Amniotic stem cell (primary cell): Measurements from ENCODE around the gene DLG2.
"Not testable (repeated sequence)": the region's sequence is repeated elsewhere in the genome, so short reads cannot be mapped to it uniquely, and the experiment has no call there.

Experiments
- DNase-seq: peaks from one replicate; lab custom pipeline; 2025; lab: John Stamatoyannopoulos, UW

DLG2 gene

DNA sequence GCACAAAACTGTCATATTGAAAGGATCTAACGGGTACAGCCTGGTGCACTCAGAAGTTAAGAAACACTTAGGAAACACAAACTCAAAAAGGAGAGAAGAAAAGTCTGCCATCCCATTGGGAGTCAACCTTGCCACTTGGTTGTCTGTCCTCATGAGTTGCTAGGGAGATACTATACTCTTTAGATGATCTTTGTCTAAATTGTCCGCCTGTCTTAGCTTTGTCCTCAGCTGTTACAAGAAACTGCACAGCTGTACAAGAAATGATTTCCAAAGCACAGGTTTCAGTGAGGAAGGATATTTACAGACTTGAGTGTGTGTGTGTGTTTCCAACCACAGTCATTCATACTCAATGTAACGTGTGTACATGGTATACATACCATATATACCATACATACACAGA lies 2171.8 kb downstream of the DLG2 start:
- no peak for DNase-seq

GRCh38 chr11:83454674-83455073 lies 2172.5 kb downstream of the DLG2 start:
- DNase-seq = no peak

- no peak for DNase-seq
These were observed 2177.7 kb downstream of the DLG2 start for GRCh38 chr11:83449338-83449913.

DNA sequence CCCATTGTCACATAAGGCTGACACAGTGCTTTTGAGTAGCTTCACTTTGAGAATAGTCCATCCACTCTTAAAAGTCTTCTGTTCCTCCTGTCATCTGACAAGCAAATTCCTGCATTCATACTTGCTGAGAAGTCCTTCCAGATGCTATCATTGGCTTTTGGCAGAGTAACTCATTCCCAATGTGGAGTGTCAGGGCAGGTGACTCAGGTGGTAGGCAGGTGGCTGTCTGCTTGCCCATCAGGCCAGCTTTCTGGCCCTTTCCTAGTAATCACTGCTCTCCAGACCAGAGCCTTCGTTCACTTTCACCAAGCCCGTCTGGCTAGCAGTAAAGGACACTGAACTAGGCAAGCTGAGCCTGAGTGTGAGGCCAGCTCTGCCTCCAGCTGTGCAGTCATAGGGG lies 2178.5 kb downstream of the DLG2 start:
- DNase-seq = no peak

GRCh38 chr11:83443880-83444279 lies 2183.3 kb downstream of the DLG2 start:
- not testable (repeated sequence) for DNase-seq

GRCh38 chr11:83441601-83442000 lies 2185.5 kb downstream of the DLG2 start:
- DNase-seq = no peak

DNA sequence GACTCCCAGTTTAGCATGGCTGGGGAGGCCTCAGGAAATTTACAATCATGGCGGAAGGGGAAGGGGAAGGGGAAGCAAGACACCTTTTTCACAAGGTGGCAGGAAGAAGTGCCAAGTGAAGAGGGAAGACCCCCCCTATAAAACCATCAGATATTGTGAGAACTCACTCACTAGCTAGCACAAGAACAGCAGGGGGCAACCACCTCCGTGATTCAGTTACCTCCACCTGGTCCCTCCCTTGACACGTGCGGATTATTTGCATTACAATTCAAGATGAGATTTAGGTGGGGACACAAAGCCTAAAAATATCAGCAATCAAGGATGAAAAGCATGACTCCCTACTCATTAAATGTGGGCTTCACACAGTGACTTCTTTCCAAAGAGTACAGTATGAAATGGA lies 2186.0 kb downstream of the DLG2 start:
- DNase-seq = no peak

GRCh38 chr11:83438438-83438837 lies 2188.7 kb downstream of the DLG2 start:
- no peak for DNase-seq

DNA sequence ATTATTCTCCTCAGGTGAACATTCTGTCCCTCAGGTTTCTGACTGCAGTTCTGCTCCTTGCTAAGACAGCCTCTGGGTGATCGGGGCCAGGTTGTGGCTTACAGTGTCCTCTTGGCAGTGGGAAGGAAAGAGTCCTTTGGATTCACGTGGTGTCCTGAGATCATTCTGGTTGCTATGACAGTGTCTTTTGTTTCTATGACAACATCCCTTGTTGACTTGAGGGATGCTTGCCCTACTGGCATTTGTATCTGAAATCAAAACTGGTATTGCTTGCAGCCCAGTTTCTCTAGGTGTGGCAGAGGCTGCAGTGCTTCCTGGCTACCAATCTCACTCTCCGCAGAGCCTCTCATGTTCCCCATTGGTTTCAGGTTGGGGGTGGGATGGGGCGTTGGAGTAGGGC lies 2189.2 kb downstream of the DLG2 start:
- no peak for DNase-seq

GRCh38 chr11:83436855-83437254 lies 2190.3 kb downstream of the DLG2 start:
- no peak for DNase-seq

DNA sequence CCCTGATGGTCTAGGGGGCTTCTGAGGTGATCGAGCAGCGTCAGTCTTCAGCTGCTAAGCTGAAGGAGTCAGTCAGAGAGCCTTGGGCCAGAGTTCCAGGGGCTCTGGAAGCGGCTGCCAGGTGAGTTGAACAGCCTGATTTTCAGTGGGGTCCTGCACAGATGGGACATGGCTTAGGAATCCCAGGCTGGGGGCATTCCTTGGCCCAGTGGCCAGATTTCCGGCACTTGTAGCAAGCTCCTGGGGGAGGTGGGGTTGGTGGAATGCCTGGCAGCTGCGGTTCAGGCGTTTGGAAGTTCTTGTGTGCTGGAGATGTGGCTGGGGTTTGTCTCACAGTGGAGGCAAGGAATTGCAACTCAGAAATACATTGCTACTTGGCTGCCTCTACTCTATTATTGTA lies 2192.3 kb downstream of the DLG2 start:
- not testable (repeated sequence) for DNase-seq

DNA sequence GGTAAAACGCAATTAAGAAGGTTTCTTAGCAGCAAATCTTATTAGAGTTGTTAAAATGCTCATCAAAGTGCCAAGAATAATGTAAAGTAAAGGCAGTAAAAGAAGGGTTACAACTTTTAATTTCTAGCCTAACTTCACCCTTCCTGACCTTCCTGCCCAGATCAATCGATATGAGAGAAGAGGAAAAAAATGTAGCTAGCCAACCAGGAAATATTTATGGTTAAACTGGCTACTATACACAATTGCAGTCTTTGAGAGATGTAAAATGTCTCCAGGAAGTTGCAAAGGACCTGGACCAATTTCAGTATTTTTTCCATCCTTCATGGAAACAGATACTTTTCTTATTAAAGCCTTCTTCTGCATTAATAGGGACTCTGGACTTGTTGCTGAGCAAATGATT lies 2199.2 kb downstream of the DLG2 start:
- no peak for DNase-seq

GRCh38 chr11:83427501-83427900 lies 2199.6 kb downstream of the DLG2 start:
- DNase-seq = no peak

GRCh38 chr11:83425137-83425466 lies 2202.0 kb downstream of the DLG2 start:
- DNase-seq = no peak

DNA sequence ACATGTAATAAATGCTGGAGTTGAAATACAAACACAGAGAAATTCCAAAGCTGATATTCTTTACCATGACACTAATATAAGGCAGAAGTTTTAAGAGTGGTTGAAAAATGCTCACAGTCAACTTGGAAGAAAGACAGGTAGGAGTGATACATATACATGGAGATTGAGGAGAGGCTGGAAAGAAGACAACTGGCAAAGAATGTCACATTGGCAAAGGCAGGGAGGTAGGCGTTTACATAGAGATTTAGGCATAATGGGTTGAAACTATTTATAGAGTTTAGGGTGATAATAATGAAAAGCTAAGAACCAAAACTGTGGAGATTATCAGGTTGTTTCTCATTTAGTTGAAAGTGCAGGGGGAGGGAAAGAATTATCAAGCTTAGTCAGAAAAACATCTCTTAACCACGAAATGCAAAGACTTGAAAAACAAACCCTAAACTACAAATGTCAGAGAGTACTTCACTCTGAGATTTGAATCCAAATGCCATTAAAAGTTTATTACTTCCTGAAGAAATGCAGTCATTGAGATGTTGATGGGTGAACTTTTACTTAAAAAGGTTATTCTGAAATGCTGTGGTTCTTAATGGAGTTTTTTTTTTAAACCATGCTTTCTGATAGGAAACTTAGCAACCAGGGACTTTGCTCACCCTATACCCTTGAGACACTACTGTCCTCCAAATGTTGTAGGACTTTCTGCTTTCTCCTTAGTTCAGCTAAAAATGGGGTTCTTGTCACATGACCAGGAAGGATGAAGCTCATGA lies 2202.6 kb downstream of the DLG2 start:
- no peak for DNase-seq

DNA sequence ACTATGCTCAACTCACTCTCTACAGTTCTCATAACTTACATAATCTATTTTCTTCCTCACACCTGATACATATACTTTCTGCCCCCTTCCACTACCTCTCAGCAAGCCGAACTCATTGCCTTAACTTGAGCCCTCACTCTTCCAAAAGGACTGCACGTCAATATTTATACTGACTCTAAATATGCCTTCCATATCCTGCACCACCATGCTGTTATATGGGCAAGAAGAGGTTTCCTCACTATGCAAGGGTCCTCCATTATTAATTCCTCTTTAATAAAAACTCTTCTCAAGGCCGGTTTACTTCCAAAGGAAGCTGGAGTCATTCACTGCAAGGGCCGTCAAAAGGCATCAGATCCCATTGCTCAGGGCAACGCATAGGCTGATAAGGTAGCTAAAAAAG lies 2204.5 kb downstream of the DLG2 start:
- not testable (repeated sequence) for DNase-seq

DNA sequence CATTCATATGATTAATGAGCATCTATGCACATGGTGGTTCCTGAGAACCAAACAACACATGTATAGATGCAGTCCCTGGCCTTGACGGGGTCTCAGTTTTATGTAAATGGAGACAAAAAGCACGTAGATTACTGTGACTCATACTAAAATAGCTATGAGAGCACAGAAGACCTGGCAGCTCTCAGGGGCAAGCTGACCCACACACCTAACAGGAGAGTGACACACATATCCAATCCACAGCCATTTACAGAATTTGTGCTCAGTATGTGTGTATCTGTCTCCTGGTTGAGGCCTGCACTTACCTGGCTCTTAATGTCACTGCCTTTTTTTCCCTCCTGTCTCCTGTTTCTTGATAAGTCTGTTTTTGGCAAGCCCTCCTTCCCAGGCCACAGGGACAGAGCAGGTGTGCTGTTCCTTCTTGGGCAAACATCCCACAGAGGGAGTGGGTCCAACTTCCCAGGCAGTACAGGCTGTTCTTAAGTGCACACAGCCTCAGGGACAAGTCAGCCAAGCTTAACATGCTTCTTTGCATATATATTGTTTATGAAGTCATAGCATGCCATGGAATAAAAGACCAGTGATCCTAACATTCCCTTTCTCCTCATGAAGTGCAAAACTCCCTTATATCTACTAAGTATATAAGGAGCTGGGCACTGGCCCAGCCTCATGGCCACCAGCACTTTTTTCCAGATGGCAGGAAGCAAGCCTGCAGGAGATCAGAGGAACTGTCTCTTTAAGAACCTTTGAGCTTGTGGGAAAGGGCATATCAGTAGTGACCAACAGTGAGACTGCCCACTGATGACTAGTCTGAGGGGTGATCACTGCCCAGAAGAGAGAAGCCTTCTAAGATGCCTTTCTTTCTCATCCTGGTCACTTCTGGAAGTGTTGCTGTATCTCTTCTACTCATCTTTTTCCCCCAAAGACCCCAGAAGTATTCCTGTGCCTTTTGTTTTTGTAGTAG lies 2216.3 kb downstream of the DLG2 start:
- no peak for DNase-seq

DNA sequence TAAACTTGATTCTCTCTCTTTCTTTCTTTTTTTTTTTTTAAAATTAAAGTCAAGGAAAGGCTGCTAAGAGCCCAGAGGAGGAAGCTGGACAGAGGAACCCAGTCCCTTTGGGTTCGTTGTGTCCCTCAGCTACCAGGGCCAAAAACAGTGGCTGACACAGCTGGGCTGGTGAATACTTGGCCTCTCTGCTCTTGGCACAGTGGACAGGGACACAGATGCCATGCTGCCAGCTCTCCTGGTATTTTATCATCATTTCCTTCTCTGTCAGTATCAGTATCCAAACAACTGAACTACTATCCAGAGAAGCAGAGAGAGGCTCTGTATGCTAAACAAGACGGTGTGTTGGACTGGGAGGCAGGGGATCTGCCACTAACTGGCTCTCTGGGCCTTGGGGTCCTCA lies 2217.3 kb downstream of the DLG2 start:
- DNase-seq = no peak

DNA sequence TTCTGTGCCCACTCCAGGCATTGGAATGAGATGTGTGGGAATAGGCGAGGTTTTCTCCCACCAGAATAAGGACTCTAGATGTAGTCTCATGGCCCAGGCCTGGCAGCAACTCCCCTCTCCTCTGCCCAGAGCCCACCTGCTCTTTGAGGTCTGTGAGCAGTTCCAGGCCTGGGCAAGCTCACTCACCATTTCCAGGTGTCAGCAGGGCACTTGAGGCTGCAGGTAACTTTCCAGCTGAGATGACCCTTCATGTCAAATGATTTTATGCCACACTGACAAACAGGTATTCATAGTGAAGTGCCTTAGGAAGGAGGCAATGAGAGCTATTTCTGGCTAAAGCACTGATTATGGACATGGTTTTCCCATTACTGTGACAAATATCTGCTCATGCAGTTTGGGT lies 2217.7 kb downstream of the DLG2 start:
- no peak for DNase-seq

DNA sequence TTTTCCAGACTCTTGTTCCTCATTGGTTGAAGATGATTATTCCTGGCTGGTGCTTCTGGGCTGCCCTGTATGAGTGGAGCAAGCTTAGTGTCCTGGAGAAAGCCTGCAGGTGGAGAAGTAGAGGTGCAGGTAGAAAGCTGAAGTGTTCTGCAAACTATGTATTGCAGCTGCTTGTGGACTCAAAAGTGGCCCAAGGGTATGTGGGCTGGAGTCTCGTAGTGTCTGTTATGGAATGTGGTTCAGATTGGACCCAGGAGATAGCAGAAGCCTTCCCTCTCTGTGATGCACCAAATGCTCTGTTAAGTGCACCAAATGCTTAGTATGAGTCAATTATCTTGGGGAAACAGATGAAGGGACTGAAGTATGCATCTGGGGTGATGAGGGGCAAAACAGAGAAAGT lies 2218.2 kb downstream of the DLG2 start:
- DNase-seq = no peak
